Cortex of kidney (tissue), 1 donor: ENCODE data around the gene RAB36.

ENCODE experiments used
- DNase-seq: peaks from one replicate; lab custom pipeline; 2025; lab: John Stamatoyannopoulos, UW

Gene RAB36

DNA sequence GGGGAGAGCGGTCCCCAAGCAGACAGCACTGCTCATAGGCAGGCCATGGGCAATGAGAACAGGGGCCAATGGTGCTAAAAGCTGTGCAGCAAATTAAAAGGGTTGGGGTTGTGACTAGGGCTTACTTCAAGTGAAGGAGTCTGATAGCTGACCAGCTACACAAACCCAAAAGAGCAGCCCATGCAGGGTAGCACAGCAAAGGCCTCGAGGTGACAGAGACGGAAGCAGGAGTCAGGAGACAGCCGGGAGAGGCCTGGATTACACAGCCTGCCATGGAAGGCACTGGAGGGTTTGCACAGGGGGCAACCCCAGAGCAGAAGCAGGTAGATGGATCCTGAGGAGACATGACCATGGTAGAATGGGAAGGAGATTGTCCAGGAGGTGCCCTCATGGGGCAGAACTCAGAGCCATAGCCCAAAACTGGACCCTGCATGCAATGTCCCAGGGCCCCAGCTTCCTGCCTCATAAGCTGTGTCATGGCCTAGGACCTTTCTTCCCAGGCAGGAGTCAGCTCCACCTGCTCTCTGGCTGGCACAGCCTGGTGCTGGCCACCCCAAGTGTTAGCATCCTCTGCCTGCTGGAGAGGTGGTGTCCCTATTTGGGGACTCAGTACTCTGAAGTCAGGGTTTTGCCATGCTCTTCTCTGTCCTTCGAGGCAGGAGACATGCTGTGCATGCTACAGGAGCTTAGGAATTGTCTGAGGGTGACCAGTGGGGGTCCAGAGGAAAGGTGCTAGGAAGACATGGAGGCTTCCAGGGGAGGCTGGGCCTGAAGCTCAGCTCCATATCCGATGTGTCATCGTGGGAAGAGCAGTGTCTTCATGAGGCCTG, 36.8 kb upstream of the RAB36 start:
- no peak for DNase-seq

DNA sequence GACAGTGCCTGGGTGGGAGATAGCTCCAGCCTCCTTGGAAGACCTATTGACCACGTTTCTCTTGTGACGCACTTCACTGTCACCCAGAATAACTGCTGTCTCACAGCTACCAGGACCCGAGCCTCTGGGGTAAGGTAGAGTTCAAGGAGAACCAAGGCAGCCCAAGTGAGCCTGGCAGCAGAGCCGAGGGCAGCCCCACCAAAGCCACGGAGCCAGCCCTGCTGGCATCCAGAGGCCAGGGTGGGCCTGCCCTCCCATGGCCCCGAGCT, 36.3 kb upstream of the RAB36 start:
- DNase-seq: no peak

DNA sequence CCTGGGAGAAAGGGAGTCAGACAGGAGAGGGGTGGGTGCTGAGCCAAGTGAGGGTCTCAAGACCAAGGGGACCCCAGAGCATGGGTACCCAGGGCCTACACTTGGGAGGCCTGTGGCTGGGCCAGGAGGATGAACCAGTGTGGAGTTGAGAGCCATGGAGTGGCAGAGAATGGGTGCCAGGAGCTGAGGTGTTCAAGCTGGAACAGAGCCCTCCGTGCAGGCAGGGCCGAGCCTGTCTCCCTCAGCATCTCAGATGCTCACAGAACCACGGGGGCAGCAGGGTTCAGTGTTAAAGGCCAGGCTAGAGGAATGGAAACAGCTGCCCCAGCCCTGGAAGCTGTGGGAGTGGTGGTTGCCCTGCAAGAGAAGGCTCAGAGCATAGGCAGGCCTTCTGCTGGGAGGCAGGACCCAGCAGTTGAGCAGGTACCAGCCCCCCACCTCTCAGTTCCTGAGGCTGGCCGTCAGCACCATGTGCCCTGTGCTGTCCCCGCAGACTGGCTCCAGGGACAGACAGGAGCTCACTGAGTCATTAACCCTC, 35.8 kb upstream of the RAB36 start:
- DNase-seq: no peak

- DNase-seq: no peak
Observed at GRCh38 chr22:23110190-23110921, 34.9 kb upstream of the RAB36 start.

GRCh38 chr22:23110922-23111527, 34.3 kb upstream of the RAB36 start:
- no peak for DNase-seq

DNA sequence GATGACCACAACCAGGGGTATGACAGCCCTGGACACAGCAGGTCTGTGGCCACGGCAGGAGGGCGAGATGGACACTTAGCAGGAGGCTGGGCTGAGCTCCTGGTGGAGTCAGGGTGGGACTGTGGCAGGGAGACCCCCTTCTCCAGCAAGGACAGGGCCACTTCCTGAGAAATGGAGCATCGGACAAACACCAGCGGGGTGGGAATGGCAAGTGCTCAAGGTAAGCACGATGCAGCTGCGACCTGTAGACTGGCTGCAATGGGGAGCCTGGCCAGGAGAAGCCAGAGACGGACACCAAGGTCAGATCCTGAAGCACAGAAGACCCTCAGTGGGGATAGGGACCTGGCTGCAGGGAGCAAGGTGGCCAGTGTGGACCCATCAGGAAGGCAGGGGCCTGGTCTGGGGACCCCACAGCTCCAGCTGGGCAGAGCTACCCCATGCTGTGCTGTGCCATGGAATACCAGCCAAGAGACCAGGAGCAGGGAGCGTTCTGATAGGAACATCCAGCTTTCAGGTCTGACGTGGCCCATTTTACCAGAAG, 32.7 kb upstream of the RAB36 start:
- no peak for DNase-seq

DNA sequence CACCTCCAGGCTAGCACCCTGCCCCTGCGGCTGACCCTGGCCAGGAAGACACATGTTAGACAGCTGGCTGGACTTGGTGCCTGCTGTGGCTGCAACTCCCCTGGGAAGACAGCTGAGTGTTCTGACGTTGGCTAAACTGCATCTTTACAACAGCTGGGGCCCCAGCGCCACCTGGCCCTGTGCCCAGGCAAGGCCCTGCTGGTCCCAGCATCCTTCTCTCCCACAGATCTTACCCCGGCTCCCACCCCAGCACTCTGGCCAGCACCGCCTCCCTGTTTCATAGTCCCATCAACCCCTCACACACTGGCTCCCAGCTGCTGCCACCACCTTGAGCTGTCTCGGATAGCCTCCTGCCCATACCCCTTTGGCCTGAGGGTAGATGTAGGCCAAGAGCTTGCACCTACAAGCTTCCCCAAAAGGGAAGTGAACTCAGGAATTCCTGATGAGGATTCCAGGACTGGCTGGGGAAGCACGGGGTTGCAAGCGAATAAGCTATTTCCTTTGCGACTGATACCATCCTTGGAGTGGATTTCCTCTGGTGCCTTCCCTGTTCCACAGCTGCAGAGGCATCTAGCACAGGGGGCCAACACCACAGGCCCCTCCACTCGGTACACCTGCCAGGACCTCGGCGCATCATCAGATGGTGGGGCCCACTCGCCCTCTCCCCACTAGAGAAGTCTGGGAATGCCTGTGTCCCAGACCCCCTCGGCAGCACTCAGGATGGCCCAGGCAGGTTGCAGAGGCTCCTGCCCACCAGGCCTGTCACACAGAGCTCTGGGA, 32.0 kb upstream of the RAB36 start:
- DNase-seq: no peak

GRCh38 chr22:23113847-23114720, 31.2 kb upstream of the RAB36 start:
- DNase-seq: no peak

DNA sequence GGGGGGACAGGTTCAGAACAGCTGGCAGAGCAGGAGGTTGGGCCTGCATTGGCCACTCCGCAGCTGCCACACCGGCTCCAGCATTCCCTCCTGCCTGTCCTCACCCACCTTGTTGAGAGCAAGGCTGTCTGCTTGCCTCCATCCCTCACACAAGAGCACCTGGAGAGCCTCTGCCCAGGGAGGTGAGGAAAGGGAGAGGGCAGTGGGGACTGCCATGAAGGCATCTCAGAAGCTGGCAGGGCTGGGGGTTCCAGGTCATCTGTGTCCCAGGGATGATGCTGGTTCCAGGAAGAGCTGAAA, 30.6 kb upstream of the RAB36 start:
- DNase-seq: no peak

DNA sequence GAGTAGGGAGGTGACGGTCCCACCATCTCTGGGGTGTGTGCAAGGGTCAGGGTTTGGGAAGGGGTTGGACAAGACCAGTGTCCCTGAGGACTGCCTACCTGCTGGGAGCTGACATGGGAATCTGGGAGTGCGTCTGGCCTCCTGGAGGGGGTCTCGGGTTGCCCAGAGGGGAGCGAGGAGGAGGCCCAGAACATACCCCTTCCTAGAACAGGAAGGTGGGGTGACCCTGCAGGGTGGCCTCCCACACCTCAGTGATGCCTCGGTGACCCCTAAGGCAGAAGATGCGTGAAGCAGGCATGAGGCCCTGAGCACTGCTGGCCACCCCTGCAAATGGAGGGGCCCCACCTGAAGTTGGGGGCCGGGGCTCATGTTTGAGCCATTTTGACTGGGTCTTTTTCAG, 29.9 kb upstream of the RAB36 start:
- DNase-seq: no peak

GRCh38 chr22:23115825-23116494, 29.3 kb upstream of the RAB36 start:
- DNase-seq: no peak

DNA sequence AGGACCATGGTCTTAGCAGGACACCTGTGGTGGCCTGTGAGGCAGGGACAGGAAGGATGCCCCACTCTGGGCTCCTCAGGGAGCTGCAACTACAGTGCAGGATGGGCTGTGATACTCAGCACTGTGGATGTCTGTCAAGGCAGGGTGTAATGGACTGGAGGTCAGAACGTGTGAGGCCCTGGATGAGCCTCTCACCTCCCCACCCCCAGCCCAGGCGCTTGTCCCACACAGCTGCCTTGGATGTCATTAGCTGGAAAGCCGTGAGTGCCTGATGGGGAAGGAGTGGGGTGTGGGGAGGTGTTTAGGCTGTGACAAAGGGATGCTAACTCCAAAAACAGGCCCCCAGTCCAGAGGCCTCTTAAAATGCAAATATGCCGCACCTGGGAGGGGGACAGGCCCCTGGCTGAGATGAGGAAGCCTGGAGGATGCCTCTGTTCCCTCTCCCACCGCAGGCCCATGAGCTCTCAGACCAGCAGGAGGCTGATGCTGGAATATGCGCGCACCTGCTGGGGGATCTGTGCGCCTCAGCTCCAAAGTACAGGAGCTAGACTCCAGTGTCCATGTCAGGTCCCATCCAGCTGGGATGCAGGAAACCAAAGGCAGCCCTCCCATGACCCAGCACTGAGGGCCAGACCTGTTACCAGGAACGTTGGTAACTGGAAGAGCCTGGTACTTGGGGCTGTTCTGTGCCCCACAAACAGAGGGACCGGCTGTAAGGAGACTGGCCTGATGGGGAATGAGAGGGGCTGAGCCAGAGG, 28.6 kb upstream of the RAB36 start:
- no peak for DNase-seq

- no peak for DNase-seq
Observed at GRCh38 chr22:23117275-23117674, 28.0 kb upstream of the RAB36 start.

DNA sequence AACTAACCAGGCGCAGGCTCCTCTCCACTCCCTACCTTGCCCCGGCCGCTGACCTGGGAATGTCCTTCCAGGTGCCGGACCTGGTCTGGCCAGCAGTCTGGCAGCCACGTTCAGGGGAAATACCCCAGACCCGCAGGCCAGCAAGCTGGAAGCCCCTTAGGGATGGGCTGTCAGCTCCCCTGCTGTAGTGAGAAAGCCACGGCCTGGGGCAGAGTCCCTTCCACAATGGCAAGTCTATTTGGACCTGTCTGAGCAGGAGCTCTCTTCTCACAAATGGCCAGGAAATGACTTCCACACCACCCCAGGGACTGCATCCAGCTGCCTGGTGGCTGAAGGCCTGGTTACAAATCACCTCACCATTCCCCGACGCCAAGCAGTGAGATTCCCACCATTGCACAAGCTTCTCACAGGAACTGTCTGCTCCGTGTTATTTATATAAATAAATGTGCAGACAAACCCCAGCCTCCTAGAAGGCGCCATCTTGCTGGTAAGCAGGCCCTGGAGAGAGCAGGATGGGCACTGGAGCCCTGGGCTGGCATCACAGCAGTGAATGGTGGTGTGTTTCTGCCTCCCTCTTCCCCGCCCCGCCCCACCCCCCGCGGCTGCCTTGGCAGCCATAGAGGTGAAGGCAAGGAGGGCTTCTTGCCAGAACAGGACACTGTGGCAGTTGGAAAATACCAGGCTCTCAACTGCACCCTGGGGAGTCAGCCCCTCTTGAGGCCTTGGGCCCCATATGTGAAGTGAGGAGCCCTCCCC, 27.2 kb upstream of the RAB36 start:
- DNase-seq: no peak

- no peak for DNase-seq
Observed at GRCh38 chr22:23118647-23119493, 26.4 kb upstream of the RAB36 start.

DNA sequence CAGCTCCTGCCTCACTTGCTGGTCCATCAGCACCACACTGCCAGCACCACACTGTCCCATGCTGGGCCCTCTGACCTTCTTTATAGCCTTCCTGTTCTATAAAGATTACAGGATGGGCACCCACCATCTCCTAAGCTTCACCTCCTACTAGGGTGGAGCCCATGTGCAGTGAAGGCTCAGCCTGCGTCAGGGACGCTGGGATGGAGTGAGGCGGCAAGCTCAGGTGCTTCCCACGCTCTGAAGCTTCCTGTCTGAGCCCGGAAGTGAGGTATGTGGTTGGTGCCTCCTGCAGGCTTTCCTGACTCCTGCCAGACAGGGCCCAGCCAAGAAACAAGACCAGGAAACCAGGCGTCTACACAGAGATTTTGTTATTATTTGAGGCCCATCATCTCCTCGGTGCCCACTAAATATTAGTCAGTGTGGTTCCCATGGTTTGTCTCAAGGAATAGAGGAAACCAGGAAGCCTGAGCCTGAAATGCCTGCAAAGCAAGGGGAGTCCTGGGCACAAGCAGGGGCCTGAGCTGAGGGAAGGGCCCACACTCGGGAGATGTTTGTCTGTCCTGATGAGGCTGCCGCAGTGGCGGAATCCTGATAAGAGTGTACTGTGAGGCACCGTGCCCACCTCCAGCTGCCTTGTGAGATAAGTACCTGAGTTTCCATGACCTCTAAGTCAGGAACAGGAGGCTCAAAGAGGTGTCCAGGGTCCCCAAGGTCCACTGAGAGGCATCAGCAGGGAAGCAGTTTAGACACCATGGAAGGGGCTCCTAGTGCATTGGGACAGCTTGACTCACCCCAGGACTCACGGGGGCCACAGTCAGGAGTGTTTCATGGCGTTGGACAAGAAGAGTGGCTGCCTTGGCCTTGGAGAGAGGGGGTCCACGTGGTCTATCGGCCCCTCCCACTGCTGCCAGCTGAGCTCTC, 25.5 kb upstream of the RAB36 start:
- no peak for DNase-seq

DNA sequence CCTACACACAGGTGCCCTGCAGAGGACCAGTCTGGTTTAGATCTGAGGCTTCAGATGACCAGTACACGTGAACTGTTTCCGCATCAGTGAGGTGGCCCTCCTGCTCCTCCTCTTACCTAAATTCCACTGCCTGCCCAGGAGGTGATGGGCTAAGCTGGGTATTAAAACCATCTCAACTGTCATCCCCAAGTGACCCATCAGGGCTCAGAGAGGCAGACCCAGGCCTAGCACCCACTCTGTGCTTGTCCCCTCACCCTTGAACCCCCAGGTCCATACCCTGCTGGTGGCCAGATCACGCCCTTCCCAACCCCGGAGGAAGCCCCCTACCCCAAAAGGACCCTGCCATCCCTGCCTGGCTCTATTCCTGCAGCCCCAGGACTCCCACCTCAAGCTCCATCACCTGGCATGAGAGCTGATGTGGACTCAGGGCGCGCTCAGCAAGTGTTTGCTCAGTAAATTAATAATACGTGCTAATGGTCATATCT, 24.8 kb upstream of the RAB36 start:
- no peak for DNase-seq
